Left kidney (tissue), 2 donors: ENCODE measurements around the gene DNAJA2. TPM values are rescaled to one million over a fixed set of nuclear protein-coding genes. Genes with fewer than 3 reads are reported as not detected.
"Not testable (repeated sequence)": the region's sequence is repeated elsewhere in the genome, so short reads cannot be mapped to it uniquely, and the experiment has no call there.

Experiments
- DNase-seq: peaks from one replicate; pipeline ENCODE4 v3.0.0-alpha.2; 2013
- polyA plus RNA-seq: library from polyadenylated mRNA; unstranded; fragments of 120-200 nt; gene quantifications from one replicate; pipeline ENCODE4 v1.2.1, GENCODE V29; 2013; ENCODE audit not compliant: insufficient read length

DNAJA2 gene
- polyA plus RNA-seq, 1 donor: 88.2 TPM

DNA sequence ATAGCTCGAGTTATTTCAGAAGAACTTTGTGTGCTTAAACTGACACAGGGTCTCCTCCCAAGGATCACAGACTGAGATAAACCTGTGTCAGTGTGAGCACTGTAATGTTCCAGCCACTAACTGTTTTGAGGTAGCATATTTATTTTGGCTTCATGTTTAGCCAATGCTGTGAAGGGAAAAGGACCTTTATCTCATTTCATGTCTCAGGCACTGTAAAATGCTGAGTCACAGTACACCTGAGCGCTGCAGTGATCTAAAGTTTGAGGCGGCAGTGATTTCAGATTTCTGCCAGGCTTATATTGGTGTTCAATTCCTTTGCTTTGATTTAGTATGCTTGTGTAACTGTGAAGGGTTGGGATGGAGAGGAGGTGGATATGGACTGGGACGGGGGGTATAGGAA lies 3.1 kb upstream of the DNAJA2 start:
- no peak for DNase-seq

DNA sequence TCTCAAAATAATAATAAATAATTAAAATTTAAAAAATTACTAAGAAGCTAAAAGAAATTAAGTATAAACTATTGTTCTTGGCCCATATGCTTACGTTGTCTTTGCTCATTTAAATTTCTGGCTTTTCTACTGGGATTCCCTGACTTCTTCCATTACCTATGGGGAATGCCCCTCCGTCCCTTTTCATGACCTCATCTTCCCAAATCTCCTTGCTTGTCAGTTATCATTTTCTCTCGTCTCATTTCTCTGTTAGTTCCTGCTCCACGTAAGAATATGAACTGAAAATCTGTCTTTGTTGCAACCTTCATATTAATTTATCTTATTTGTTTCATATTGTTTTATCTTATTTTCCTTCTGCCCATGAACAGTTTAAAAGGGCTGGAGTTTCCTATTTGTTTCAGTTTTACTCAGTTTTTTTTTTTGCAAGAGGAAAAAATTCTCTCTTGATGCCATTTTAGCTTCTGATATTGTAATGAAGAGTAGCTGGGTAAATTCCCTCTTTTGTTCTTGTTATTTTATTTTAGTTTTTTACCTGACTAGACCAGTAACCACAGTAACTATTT lies 2.5 kb upstream of the DNAJA2 start:
- no peak for DNase-seq

DNA sequence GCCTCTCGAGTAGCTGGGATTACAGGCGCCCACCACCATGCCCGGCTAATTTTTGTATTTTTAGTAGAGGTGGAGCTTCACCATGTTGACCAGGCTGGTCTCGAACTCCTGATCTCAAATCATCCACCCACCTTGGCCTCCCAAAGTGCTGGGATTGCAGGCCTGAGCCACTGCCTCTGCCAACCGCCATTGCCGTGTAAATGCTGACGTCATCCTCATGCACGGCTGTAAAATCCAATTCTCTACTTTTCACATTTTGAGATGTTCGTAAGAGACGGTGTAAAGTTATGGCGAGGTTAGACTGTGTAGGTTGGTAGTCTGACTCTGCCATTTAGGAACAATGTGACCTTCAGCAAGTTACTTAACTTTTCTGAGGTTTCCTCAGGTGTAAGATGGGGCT lies 1.7 kb upstream of the DNAJA2 start:
- DNase-seq: no peak

DNA sequence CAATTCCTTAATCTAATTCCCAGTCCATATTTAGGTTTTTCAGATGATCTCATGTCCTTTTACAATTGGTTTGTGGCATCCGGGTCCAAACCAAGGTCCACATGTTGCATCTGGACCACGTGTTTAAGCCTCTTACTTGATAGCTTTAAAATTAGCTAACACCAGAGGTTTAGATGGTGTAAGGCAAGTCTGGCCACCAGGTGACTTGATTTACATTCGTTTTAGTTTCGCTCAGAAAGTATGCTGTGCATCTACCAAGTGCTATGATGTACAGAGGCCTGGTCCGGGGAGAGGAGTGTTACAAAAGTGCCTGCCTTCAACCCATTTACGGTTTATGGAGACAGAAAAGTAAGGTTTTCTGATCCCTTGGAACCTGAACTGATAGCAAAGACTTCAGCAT lies 878 bp upstream of the DNAJA2 start:
- peak; percentile 8 for DNase-seq

DNA sequence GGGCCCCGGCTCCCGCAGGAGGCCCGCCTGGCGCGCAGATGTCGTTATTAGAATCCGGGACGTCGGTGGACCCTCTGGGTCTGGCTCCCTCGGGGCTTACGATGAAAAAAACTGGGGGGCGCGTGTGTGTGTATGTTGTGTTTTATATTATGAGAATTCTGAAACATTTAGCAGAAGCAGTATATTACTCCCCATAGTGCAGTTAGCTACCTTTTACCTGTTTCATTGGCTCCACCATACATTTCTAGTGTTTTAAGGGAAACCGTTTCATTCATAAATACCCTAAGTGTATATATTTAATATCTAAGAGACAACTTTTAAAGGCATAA lies 486 bp upstream of the DNAJA2 start:
- no peak for DNase-seq

DNA sequence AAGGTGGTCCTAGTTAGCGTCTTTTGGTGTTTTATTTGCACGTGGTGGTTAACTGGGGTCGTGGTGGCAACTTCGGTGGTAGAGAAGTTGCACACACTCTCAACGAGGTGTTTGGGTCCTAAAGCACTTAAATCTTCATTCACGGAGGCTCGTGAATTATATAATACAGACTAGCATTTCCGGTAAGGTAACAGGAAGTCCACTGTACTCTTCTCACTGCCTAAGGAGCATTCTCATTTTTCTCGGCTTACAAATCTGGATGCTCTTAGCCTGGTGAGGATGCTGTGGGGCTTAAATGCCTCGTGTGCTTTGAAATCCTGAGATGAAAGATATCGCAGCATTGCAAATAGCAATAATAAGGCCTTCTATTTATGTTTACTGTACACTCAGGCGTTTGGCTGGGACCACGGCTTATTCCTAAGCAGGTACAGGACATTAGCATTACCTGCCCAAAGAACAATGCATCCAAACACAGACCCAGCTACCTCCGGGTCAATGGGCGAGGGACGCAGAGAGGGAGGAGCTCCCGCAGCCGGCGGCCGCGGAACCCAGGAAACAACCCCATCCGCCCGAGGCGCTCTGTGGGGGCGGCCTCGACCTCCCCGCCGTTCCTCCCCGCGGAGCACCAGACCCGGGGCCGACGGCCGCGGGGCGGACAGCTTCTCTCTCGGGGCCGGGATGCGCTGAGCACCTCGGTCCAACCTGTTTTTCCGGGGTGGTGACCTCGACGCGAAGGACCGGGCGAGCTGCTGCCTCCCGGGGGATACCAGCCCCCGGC lies 856 bp downstream of the DNAJA2 start:
- peak; percentile 27 for DNase-seq

DNA sequence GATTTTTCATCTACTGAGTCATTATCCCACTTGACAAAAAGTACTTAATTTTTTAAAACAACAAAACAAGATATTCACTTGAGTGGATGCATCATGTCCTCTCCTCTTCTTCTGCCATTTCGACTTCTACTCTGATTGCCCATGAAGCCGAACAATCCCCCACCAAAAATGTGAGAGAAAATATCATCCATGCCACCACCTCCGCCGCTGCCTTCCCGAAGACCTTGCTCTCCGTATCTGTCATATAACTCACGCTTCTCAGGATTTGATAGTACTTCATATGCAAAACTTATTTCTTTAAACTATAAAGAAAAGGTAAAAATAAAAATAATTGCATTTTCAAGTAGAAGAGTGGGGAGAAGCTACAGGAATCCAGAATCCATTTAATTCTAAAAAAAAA lies 2.2 kb downstream of the DNAJA2 start:
- no peak for DNase-seq

DNA sequence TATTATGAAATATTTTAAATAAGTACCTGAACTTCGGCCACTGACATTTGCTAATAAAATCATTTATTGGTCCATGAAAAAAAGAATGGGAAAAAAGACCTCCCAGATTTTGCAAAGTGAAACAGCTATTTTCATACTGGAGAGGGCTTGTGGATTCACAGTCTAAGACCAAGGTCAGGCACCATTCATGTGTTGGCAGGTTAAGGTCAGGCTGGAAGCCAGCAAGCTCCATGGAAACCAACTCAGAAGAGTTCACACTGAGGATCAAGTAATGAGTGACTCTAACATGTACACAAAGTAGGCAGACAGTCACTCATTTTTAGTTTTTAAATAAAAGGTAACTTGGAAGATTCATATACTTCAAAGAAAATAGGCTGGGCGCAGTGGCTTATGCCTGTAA lies 3.4 kb downstream of the DNAJA2 start:
- DNase-seq: no peak

DNA sequence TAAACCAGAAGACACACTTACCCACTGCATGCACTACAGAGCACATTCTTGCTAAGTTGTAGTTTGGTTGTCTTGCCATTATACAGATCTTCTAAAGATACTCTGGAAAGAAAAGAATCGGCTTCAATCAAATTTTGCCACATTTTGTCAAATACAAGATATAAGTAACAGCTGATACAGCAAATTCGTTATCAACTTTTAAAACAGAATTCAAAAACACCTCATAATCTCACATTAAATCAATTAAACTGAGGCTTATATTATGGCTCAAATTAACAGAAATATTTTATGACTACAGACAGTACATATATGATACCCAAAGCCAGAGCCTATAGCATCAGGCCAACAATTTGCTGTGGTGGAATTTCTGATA lies 5.4 kb downstream of the DNAJA2 start:
- DNase-seq: no peak

DNA sequence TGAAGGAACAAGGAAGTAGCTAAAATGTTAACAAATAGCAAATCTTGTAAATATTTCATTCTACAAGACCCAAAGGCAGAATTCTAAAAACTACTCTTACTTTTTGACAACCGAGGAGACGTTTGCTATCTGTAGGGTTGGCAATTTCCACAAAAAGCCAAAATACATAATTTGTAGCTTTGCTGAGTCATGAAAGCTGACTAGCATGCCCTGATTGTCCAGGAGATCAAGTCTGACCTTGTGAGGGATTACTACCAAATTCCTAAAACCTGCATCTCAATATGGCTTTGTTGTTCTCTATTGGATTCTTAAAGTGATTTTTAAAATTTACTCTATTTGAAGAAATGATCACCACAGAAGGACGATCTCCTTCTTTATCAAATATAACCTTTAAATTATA lies 10.8 kb downstream of the DNAJA2 start:
- DNase-seq: no peak

DNA sequence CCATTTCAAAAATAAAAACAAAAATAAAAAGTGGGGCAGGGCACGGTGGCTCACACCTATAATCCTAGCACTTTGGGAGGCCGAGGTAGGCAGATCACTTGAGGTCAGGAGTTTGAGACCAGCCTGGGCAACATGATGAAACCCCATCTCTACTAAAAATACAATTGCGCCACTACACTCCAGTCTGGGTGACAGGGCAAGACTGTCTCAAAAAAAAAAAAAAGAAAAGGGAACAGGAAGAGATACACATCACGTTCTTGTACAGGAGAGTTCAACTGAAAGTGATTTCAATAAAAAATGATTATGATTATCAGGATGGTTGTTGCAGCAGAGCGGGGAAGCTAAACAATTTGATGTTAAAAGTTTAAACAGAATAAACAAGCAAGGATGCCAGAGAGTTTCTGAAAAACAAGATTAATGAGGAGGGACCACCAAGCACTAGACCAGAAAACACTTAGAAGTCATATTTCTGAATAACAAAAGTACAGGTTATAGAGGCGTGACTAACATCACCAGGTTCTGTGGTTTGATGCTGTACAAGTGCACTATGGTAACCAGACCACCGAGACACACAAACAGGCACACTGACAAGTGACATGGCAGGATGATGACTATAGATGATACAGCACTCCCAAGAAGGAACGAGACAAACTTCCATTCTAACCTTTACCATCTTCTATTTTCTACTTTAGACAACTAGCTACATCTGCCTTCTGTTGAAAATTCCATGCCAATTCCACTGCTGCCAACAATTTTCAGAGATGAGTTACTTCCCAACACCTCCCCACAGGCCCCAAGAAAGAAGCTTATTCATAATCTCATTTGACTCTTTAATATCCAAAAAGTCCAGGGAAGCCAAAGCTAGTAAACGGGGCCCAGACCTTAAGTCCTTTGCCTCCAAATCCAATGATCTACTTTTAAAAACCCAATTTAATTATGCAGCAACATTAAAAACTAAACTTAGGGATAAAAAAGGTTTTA lies 11.8 kb downstream of the DNAJA2 start:
- DNase-seq: no peak

DNA sequence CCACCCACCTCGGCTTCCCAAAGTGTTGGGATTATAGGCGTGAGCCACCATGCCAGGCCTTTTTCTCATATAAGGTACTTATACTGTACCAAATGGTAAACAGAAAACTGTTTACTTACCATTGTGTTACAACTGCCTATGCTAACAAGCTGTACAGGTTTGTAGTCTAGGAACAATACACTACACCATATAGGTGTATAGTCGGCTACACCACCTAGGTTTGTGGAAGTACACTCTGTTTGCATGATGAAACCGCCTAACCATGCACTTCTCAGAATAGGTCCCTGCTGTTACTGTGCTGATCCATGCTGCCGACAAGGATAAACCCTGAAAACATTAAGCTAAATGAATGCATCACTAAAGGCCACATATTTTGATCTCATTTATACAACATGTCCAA lies 18.9 kb downstream of the DNAJA2 start:
- DNase-seq: no peak

DNA sequence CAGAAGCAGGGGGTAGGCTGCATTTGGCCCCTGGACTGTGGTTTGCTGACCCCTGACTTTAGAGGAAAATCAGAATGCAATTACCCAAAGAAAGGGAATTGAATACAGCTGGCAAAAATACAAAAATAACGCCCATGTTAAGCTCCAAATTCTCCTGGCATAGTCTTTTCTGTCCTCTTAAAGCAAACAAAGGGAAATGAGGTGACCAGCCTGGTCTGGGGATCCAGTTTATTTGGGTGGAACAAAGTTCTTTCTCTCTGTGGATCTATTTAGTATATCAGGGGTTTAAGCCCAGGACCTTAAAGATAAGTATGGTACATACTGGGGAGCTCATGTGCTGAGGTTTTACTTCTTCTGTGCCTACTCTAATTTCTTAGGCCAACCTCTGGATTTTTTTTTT lies 23.5 kb downstream of the DNAJA2 start:
- no peak for DNase-seq

DNA sequence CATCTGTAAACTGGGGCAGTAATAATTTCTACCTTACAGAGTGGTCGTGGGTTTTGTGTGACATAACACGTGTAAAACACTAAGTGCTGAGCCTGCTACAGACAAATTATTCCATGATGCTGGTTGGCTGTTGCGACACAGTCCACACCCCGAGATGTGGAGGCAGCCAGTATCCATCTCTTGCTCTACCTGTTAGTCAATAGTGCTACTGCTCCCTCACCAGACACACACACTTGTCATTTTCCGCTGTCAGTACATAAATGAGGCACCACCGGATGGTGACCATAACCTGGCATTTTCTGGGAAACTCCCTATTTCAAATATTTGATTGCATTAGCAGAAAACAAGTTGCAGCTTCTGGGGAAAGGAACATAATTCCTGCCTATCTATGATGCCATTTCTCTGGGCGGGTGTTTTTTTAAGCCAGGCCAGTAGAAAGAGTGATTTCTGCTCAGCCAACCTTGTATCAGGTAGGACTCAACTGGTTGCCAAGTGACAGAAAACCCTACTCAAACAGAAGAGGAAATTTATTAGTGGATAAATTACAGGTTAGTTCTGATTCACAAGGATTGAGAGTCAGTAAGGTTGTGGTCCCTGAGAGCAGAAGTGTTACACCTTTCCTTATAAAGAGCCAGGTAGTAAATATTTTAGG lies 24.1 kb downstream of the DNAJA2 start:
- no peak for DNase-seq

DNA sequence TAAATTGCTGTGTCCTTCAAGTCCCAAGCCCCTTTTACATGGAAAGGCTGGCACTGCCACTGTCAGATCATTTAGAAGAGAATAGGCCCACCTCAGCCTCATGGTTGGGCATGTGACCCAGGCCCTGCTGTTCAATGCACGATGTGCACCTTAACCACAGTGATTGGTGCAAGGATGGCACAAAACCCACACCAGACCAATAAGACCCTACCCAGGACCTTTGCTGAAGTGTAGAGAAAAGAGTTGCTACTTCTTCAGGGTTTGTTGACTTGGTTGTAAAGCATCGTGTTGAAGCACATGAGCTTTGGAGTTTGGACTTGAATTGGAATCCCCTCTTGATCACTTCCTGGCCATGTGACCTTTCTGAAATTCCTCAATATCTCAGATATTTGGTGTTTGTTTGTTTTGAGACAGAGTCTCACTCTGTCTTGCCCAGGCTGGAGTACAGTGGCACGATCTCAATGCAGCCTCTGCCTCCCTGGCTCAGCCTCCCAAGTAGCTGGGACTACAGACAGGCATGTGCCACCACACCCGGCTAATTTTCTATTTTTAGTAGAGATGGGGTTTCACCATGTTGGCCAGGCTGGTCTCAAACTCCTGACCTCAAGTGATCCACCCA lies 24.8 kb downstream of the DNAJA2 start:
- DNase-seq: no peak

DNA sequence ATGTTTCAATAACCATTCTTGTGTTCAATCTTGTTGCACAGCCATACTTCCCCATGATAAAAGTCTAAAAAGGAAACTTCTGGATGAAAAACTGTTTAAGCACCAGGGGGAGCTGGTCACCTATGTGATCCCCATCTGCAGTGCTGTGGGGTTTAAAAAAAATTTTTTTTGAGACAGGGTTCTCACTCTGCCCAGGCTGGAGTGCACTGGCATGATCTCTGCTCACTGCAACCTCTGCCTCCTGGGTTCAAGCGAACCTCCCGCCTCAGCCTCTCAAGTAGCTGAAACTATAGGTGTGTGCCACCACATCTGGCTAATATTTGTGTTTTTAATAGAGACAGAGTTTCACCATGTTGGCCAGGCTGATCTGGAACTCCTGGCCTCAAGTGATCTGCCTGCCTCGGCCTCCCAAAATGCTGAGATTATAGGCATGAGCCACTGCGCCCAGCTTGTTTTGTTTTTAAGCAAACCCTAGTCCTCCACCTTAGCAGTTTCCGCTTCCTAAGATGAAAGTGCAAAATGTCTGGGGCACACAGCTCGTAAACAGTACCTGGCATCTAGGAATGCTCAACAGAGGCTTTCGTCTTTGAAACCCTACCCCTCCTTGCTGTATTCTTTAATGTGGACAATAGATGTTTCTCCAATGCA lies 25.4 kb downstream of the DNAJA2 start:
- DNase-seq: peak; percentile 25

DNA sequence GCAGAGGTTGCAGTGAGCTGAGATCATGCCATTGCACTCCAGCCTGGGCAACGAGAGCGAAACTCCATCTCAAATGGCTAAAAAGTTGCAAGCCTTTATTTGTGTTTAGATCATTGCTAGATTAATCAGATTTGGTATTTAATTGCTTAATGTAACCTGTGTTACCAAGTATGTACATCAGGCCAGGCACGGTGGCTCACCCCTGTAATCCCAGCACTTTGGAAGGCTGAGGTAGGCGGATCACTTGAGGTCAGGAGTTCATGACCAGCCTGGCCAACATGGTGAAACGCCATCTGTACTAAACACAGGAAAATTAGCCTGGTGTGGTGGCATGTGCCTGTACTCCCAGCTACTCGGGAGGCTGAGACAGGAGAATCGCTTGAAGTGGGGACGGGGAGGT lies 28.8 kb downstream of the DNAJA2 start:
- not testable (repeated sequence) for DNase-seq

DNA sequence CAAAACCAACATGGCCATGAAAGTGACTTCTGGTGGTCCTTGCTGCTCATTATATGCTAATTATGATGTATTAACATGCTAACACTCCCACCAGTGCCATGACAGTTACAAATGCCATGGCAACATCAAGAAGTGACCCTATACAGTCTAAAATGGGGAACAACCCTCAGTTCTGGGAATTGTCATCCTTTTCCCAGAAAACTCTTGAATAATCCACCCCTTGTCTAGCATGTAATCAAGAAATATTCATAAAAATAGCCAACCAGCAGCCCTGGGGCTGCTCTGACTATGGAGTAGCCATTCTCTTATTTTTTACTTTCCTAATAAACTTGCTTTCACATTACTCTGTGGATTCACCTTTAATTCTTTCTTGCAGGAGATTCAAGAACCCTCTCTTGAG lies 35.9 kb downstream of the DNAJA2 start:
- no peak for DNase-seq

DNA sequence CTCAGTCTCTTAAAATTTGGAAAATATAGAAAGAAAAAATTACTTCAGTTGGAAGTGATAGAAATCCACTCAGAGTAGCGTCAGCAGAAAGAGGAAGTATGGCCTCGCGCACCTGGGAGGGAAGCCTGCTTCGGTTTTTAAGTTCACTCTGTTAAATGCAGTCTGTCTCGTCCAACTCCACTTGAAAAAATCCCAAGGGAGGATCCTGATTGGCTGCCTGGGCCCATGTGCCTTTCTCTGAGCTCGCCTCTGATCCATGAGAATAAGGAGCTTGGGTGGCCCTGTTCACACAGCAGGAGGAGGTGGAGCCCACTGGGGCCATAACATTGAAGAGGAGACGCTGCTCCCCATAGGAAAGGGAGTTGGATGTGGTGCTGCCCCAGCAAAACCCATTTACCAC lies 40.7 kb downstream of the DNAJA2 start:
- no peak for DNase-seq

DNA sequence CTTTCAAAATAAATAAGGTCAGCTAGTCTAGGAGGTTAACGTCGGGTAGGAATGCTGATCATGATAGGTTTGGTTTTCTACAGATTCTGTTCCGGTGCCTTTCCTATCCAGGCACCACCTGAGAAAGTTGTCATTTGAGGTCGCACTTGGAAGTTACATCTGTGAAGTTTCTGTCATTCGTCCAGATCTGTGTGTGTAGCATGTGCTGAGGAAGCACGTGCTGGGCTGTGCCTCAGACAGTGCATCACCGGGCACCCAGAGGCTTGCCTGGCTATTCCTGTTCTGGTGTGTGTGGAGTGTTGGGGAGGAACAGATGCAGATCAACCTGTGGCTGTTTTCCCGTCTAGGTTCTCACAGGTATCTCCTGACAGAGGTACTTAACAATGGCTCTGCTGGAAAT lies 42.6 kb downstream of the DNAJA2 start:
- DNase-seq: no peak
